SK-N-SH (cell line): ENCODE results near the gene B4GALT6.

Experiments
- FOXJ3 ChIP-seq: sonication (generic); formaldehyde crosslinking; IDR thresholded peaks from 2 replicates; pipeline ENCODE4 v1.5.1; 2020; ENCODE audit warnings: mild to moderate bottlenecking, missing genetic modification reagents
- TF ChIP-seq, protein P1 (sequence below): fragments of 200-600 bp; sonication (generic); IDR thresholded peaks from 2 replicates; pipeline ENCODE4 v1.6.1; 2017; ENCODE audit warnings: antibody characterized with exemption, mild to moderate bottlenecking, moderate library complexity

DNA sequence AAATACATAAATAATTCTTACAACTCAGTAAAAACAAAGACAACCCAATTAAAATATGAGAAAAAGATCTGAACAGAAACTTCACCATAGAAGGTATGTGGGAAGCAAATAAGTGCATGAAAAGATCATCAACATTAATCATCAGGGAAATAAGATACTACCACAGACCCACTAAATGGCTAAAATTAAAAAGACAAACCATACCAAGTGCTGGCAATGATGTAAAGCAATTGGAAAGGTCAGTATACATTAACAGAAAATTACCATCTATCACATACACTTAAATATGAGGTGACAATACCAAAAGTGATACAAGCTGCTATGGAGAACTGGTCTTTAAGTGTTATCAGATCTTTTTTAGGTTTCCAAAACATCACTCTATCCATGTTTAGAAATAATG is 48.0 kb downstream of the B4GALT6 start:
- TF ChIP-seq, protein P1, sequence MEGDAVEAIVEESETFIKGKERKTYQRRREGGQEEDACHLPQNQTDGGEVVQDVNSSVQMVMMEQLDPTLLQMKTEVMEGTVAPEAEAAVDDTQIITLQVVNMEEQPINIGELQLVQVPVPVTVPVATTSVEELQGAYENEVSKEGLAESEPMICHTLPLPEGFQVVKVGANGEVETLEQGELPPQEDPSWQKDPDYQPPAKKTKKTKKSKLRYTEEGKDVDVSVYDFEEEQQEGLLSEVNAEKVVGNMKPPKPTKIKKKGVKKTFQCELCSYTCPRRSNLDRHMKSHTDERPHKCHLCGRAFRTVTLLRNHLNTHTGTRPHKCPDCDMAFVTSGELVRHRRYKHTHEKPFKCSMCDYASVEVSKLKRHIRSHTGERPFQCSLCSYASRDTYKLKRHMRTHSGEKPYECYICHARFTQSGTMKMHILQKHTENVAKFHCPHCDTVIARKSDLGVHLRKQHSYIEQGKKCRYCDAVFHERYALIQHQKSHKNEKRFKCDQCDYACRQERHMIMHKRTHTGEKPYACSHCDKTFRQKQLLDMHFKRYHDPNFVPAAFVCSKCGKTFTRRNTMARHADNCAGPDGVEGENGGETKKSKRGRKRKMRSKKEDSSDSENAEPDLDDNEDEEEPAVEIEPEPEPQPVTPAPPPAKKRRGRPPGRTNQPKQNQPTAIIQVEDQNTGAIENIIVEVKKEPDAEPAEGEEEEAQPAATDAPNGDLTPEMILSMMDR = no peak
- TF ChIP-seq FOXJ3 (CRISPR knock-in tag) = no peak
